HG03060 (cell line): ENCODE data around the gene NFKBIE.

Source experiments
- ATAC-seq: cut with Tn5 transposase; IDR thresholded peaks from one replicate; pipeline ENCODE4 v1.9.1; 2021; ENCODE audit warnings: low read depth, moderate number of reproducible peaks; ENCODE audit not compliant: unreplicated experiment

NFKBIE gene

GRCh38 chr6:44229376-44230033 lies 35.8 kb downstream of the NFKBIE start:
- no peak for ATAC-seq

- ATAC-seq: no peak
Observed at GRCh38 chr6:44228836-44229235, 36.5 kb downstream of the NFKBIE start.

- no peak for ATAC-seq
Observed at GRCh38 chr6:44228433-44228832, 36.9 kb downstream of the NFKBIE start.

GRCh38 chr6:44228031-44228430 lies 37.3 kb downstream of the NFKBIE start:
- no peak for ATAC-seq

GRCh38 chr6:44227148-44227793 lies 38.1 kb downstream of the NFKBIE start:
- ATAC-seq: no peak

- no peak for ATAC-seq
Observed at GRCh38 chr6:44226368-44227147, 38.8 kb downstream of the NFKBIE start.

GRCh38 chr6:44225579-44226325 lies 39.6 kb downstream of the NFKBIE start:
- no peak for ATAC-seq

- no peak for ATAC-seq
Observed at GRCh38 chr6:44224965-44225305, 40.4 kb downstream of the NFKBIE start.

- no peak for ATAC-seq
Observed at GRCh38 chr6:44224029-44224964, 41.1 kb downstream of the NFKBIE start.

GRCh38 chr6:44223319-44224028 lies 41.9 kb downstream of the NFKBIE start, which contains the start of gene SLC29A1:
Gene SLC29A1, plus strand, starts transcription at chr6:44223595. Its CDS starts 3,719 bp downstream, at chr6:44227314.
- ATAC-seq: no peak

GRCh38 chr6:44222486-44223318 lies 42.6 kb downstream of the NFKBIE start:
- no peak for ATAC-seq

GRCh38 chr6:44221961-44222335 lies 43.4 kb downstream of the NFKBIE start:
- no peak for ATAC-seq

GRCh38 chr6:44221291-44221960 lies 43.9 kb downstream of the NFKBIE start:
- no peak for ATAC-seq

- no peak for ATAC-seq
Observed at GRCh38 chr6:44220913-44221290, 44.4 kb downstream of the NFKBIE start.

- ATAC-seq: no peak
Observed at GRCh38 chr6:44219815-44220784, 45.3 kb downstream of the NFKBIE start.

- ATAC-seq: no peak
Observed at GRCh38 chr6:44219053-44219814, 46.1 kb downstream of the NFKBIE start.
